Ishikawa (cell line): ENCODE results near the gene CCDC68.

Experiments
- CREB1 ChIP-seq: IDR thresholded peaks from 2 replicates; pipeline ENCODE4 v1.6.1; 2012; ENCODE audit warnings: low read depth
- TAF1 ChIP-seq: IDR thresholded peaks from 2 replicates; pipeline ENCODE4 v1.6.1; 2012; ENCODE audit warnings: low read depth, mild to moderate bottlenecking
- TF ChIP-seq, protein P1 (sequence below): IDR thresholded peaks from 2 replicates; pipeline ENCODE4 v1.6.1; 2012; ENCODE audit warnings: low read depth, mild to moderate bottlenecking

GRCh38 chr18:54852780-54853675 is 106.2 kb downstream of the CCDC68 start:
- TF ChIP-seq CREB1 (no peak), TAF1 (no peak)
- TF ChIP-seq, protein P1, sequence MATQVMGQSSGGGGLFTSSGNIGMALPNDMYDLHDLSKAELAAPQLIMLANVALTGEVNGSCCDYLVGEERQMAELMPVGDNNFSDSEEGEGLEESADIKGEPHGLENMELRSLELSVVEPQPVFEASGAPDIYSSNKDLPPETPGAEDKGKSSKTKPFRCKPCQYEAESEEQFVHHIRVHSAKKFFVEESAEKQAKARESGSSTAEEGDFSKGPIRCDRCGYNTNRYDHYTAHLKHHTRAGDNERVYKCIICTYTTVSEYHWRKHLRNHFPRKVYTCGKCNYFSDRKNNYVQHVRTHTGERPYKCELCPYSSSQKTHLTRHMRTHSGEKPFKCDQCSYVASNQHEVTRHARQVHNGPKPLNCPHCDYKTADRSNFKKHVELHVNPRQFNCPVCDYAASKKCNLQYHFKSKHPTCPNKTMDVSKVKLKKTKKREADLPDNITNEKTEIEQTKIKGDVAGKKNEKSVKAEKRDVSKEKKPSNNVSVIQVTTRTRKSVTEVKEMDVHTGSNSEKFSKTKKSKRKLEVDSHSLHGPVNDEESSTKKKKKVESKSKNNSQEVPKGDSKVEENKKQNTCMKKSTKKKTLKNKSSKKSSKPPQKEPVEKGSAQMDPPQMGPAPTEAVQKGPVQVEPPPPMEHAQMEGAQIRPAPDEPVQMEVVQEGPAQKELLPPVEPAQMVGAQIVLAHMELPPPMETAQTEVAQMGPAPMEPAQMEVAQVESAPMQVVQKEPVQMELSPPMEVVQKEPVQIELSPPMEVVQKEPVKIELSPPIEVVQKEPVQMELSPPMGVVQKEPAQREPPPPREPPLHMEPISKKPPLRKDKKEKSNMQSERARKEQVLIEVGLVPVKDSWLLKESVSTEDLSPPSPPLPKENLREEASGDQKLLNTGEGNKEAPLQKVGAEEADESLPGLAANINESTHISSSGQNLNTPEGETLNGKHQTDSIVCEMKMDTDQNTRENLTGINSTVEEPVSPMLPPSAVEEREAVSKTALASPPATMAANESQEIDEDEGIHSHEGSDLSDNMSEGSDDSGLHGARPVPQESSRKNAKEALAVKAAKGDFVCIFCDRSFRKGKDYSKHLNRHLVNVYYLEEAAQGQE, result no peak
